Muscle of back (tissue), 10 donors: Measurements from ENCODE around the gene HSF2BP. TPM values are rescaled to one million over a fixed set of nuclear protein-coding genes. Genes with fewer than 3 reads are reported as not detected.

ENCODE experiments used
- polyA plus RNA-seq, 10 donors: library from polyadenylated mRNA; unstranded; fragments of 120-200 nt; gene quantifications; one replicate each; pipeline ENCODE4 v1.2.1, GENCODE V29; 2013; ENCODE audit not compliant: insufficient read length in 10 of 10

The HSF2BP gene
- polyA plus RNA-seq, 10 donors: 0.25 to 1.2 (median 0.84) TPM

Other genes with a start within 250 kb of the HSF2BP start
- gene SIK1, start 232.4 kb downstream of the HSF2BP start, polyA plus RNA-seq: 10 to 100 TPM in 1 of 10 donors, 1 to 10 TPM in 8, under 1 TPM in 1; 0.22 to 12.8 (median 3.1) TPM
- gene RRP1B, start 72 bp upstream of the HSF2BP start, polyA plus RNA-seq: 10 to 100 TPM; 20.6 to 29.4 (median 25.1) TPM
- gene PDXK, start 59.6 kb upstream of the HSF2BP start, polyA plus RNA-seq: 10 to 100 TPM; 18.1 to 31.3 (median 24.0) TPM
- 10 to 100 TPM; 17.1 to 31.2 (median 21.2) TPM for gene CSTB, start 116.8 kb upstream of the HSF2BP start, polyA plus RNA-seq
- 10 to 100 TPM; 14.8 to 27.2 (median 18.5) TPM for gene RRP1, start 130.1 kb upstream of the HSF2BP start, polyA plus RNA-seq
- gene AGPAT3, start 205.7 kb upstream of the HSF2BP start, polyA plus RNA-seq: 10 to 100 TPM; 24.0 to 30.6 (median 27.3) TPM